Neural progenitor cell (in vitro differentiated cells): Measurements from ENCODE around the gene CCDC180.

ENCODE experiments used
- CTCF ChIP-seq: fragments of 200-600 bp; sonication (generic); IDR thresholded peaks from 2 replicates; pipeline ENCODE4 v1.5.1; 2017; ENCODE audit warnings: antibody characterized with exemption, mild to moderate bottlenecking
- EZH2 ChIP-seq: fragments of 200-600 bp; sonication (generic); IDR thresholded peaks from 2 replicates; pipeline ENCODE4 v1.6.1; 2017; ENCODE audit warnings: antibody characterized with exemption, mild to moderate bottlenecking, moderate library complexity
- EZH2phosphoT487 ChIP-seq: fragments of 200-600 bp; sonication (generic); IDR thresholded peaks from 2 replicates; pipeline ENCODE4 v1.6.1; 2017; ENCODE audit warnings: antibody characterized with exemption

GRCh38 chr9:97321251-97321650 lies 13.8 kb downstream of the CCDC180 start:
- TF ChIP-seq CTCF: no peak
- TF ChIP-seq EZH2: no peak
- no peak for TF ChIP-seq EZH2phosphoT487
